Neural cell (in vitro differentiated cells): ENCODE results near the gene TMEM50A.
"Not testable (repeated sequence)": the region's sequence is repeated elsewhere in the genome, so short reads cannot be mapped to it uniquely, and the experiment has no call there.

Experiments
- CTCF ChIP-seq: fragments of 450-650 bp; IDR thresholded peaks from 2 replicates; pipeline ENCODE4 v1.5.1; 2014; ENCODE audit warnings: antibody characterized with exemption, mild to moderate bottlenecking, moderate library complexity; ENCODE audit not compliant: poor library complexity, severe bottlenecking
- EP300 ChIP-seq: fragments of 450-650 bp; conservative IDR thresholded peaks from 2 replicates; pipeline ENCODE4 v1.6.1; 2014; ENCODE audit warnings: antibody characterized with exemption, mild to moderate bottlenecking, moderate library complexity; ENCODE audit not compliant: poor library complexity, severe bottlenecking
- EZH2 ChIP-seq: fragments of 200-600, 300-800 bp; shearing (Covaris generic), sonication (generic); IDR thresholded peaks from 2 replicates; pipeline ENCODE4 v1.6.1; 2014; ENCODE audit warnings: antibody characterized with exemption, low read length, borderline replicate concordance, mild to moderate bottlenecking; ENCODE audit not compliant: insufficient read depth, poor library complexity, severe bottlenecking
- POLR2AphosphoS5 ChIP-seq: IDR thresholded peaks from 2 replicates; pipeline ENCODE4 v1.6.1; 2012
- RAD21 ChIP-seq: fragments of 450-650 bp; conservative IDR thresholded peaks from 2 replicates; pipeline ENCODE4 v1.6.1; 2014; ENCODE audit warnings: antibody characterized with exemption, mild to moderate bottlenecking, moderate library complexity
- TAF1 ChIP-seq: IDR thresholded peaks from 2 replicates; pipeline ENCODE4 v1.6.1; 2012; ENCODE audit warnings: low read depth
- TF ChIP-seq, protein P1 (sequence below): IDR thresholded peaks from 2 replicates; pipeline ENCODE4 v1.6.1; 2012; ENCODE audit warnings: borderline replicate concordance

DNA sequence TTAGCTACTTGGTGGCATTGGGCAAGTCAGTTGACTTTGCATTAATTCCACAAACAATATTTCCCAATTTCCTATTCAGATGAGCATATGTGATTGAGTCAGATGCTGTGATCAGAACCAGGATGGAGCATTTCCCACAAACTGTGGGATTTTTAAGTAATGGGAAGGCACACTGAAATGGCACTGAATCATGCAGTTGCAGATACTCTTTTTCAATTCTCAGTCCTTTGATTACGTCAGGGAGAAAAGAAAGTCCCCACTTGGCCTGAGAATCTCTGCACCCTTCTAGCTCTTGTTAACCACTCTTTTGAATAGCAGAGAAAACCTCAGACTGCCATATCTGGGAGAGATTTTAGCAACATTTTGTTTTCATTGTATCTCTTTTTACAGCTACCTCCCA is 29.0 kb upstream of the TMEM50A start:
- TF ChIP-seq CTCF, EZH2, RAD21, EP300, POLR2AphosphoS5, TAF1: not testable (repeated sequence)
- TF ChIP-seq, protein P1, sequence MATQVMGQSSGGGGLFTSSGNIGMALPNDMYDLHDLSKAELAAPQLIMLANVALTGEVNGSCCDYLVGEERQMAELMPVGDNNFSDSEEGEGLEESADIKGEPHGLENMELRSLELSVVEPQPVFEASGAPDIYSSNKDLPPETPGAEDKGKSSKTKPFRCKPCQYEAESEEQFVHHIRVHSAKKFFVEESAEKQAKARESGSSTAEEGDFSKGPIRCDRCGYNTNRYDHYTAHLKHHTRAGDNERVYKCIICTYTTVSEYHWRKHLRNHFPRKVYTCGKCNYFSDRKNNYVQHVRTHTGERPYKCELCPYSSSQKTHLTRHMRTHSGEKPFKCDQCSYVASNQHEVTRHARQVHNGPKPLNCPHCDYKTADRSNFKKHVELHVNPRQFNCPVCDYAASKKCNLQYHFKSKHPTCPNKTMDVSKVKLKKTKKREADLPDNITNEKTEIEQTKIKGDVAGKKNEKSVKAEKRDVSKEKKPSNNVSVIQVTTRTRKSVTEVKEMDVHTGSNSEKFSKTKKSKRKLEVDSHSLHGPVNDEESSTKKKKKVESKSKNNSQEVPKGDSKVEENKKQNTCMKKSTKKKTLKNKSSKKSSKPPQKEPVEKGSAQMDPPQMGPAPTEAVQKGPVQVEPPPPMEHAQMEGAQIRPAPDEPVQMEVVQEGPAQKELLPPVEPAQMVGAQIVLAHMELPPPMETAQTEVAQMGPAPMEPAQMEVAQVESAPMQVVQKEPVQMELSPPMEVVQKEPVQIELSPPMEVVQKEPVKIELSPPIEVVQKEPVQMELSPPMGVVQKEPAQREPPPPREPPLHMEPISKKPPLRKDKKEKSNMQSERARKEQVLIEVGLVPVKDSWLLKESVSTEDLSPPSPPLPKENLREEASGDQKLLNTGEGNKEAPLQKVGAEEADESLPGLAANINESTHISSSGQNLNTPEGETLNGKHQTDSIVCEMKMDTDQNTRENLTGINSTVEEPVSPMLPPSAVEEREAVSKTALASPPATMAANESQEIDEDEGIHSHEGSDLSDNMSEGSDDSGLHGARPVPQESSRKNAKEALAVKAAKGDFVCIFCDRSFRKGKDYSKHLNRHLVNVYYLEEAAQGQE: not testable (repeated sequence)
